ENCODE results near the gene YPEL5.
"Not testable (repeated sequence)": the region's sequence is repeated elsewhere in the genome, so short reads cannot be mapped to it uniquely, and the experiment has no call there.

The YPEL5 gene

DNA sequence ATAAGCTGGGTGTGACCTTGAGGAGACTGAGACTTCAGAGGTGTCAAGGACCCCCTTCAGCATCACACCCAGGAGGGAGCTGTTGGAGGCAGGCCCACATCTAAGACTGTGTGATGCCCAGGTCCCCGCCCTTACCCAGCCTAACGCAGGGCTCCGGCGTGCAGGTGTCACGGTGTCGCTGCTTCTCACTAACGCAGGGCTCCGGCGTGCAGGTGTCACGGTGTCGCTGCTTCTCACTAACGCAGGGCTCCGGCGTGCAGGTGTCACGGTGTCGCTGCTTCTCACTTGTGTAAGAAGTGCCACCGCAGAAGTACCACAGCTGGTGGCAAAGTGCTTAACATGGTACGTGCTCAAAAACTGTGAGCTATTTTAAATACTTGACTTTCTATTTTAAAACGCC, 35.6 kb upstream of the YPEL5 start:
- not testable (repeated sequence) for H3K4me3 ChIP-seq (ENCODE audit: low read depth in 1 of 2, low read length in 2 of 2); H3K27ac ChIP-seq (ENCODE audit: low read depth, low read length); H3K27me3 ChIP-seq (ENCODE audit: control insufficient read depth in 1 of 2, insufficient read depth in 2 of 2, low read length in 2 of 2); H3K4me1 ChIP-seq (ENCODE audit: insufficient read depth, low read length); H3K9me3 ChIP-seq (ENCODE audit: low read length); H3K36me3 ChIP-seq (ENCODE audit: insufficient read depth, low read length); H3K9ac ChIP-seq (ENCODE audit: low read length)

DNA sequence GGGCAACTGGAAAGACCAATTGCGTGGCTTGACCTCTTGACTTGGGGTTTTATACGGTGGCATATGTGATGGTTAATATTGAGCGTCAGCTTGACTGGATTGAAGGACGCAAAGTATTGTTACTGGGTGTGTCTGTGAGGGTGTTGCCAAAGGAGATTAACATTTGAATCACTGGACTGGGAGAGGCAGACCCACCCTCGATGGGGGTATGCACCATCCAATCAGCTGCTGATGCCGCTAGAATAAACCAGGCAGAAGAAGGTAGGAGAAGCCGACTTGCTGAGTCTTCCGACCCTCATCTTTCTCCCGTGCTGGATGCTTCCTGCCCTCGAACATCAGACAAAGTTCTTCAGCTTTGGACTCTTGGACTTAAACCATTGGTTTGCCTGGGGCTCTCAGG, 34.2 kb upstream of the YPEL5 start:
- Histone ChIP-seq H3K4me3 (ENCODE audit: low read depth in 1 of 2, low read length in 2 of 2) (no peak overlapping the region), H3K9me3 (ENCODE audit: low read length) (no peaks in the 10 kb centered on the region), H3K27me3 (ENCODE audit: control insufficient read depth in 1 of 2, insufficient read depth in 2 of 2, low read length in 2 of 2) (no peaks in the 10 kb centered on the region), H3K9ac (ENCODE audit: low read length) (no peak overlapping the region), H3K36me3 (ENCODE audit: insufficient read depth, low read length) (no peaks in the 10 kb centered on the region), H3K27ac (ENCODE audit: low read depth, low read length) (no peak overlapping the region), H3K4me1 (ENCODE audit: insufficient read depth, low read length) (peaks cover 6% of the 10 kb centered on the region)

DNA sequence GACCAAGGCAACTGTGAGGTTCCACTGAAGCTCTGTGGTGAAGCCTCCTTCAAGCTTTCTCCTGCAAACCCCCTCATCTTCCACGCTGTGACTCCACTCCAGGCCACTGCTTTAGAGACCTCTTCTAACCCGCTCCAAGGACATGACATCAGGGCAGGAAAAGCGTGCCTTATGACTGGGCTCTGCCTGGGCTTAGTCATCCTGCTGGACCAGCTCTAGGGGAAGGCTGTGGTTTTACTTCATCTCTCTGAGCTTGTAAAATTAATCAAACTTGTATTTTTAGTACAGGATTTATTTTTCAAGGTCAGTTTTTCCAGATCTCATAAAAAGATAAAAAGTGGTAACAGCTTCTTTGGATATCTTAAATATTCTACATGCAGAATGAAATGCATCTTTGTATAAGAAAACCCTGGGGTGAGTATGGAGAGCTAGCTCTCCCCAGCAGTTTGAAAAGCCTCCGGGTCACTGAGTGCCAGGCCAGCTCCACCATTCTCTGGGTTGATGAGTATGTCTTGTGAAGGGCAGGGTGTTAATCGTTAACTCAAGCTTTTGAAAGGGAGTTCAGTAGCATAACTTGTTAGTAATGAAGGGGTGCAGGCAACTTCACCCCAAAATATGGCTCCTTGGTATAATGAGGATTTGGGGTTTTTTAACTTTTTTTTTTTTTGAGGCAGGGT, 33.1 kb upstream of the YPEL5 start:
- H3K27ac ChIP-seq (ENCODE audit: low read depth, low read length): no peak overlapping the region
- no peak overlapping the region for H3K9ac ChIP-seq (ENCODE audit: low read length)
- H3K9me3 ChIP-seq (ENCODE audit: low read length): no peaks in the 10 kb centered on the region
- H3K27me3 ChIP-seq (ENCODE audit: control insufficient read depth in 1 of 2, insufficient read depth in 2 of 2, low read length in 2 of 2): no peaks in the 10 kb centered on the region
- H3K4me3 ChIP-seq (ENCODE audit: low read depth in 1 of 2, low read length in 2 of 2): no peak overlapping the region
- H3K36me3 ChIP-seq (ENCODE audit: insufficient read depth, low read length): no peaks in the 10 kb centered on the region
- peaks cover 6% of the 10 kb centered on the region for H3K4me1 ChIP-seq (ENCODE audit: insufficient read depth, low read length)

DNA sequence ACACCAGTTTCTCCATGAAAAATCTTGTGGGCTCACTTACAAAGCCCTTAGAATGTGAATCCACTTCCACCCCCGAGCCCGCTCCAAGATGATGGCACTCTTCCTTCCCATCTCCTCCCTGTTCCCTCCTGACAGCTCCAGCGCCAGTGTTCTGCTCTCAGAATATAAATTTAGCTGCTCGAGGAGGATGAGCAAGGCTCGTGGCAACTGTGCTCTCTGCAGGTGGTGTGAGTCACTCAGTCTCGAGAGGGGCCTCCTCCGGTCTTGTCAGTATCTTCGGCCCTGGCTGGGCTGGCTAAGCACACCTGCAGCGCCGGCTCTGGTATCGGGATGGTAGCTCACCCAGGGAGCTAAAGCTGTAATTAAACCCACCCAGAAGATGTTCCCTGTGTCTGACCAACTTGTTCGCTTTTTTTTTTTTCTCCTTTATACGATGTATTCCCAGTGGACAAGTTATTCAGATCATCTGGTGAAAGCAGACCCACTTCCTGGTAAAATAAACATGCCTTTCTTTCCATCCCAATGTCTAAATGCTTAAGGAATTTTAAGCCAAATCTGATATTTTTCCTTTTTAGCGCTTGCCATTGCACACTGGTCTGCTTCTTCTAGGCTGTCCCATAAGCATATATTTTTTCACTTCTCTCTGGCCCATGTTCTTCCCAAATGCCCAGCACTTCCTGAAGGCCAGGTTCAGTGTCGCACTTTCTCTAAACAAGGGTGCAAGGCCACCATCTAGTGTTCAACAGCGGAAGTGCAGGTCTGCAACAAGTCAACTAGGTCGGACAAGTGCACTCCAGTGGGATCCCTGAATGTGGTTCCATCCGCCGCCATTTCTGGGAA, 31.4 kb upstream of the YPEL5 start:
- H3K4me1 ChIP-seq (ENCODE audit: insufficient read depth, low read length): peaks cover 6% of the 10 kb centered on the region
- no peak overlapping the region for H3K27ac ChIP-seq (ENCODE audit: low read depth, low read length)
- H3K4me3 ChIP-seq (ENCODE audit: low read depth in 1 of 2, low read length in 2 of 2): no peak overlapping the region
- no peaks in the 10 kb centered on the region for H3K27me3 ChIP-seq (ENCODE audit: control insufficient read depth in 1 of 2, insufficient read depth in 2 of 2, low read length in 2 of 2)
- no peaks in the 10 kb centered on the region for H3K36me3 ChIP-seq (ENCODE audit: insufficient read depth, low read length)
- H3K9me3 ChIP-seq (ENCODE audit: low read length): no peaks in the 10 kb centered on the region
- H3K9ac ChIP-seq (ENCODE audit: low read length): no peak overlapping the region

DNA sequence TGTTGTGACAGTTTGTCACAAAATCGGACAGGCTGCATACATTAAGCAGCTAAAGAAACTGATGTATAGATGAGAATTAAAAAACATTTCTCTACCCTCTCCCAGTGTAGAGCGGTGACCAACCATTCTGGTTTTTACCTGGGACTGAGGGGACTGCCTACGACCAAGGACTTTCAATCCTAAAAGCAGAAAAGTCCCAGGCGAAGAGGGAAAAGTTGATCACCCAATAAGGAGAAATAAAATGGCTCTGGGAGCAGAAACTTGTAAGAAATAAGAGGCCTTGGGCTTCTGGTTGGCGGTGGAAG, 30.9 kb upstream of the YPEL5 start:
- Histone ChIP-seq H3K27ac (ENCODE audit: low read depth, low read length) (no peak overlapping the region), H3K4me3 (ENCODE audit: low read depth in 1 of 2, low read length in 2 of 2) (no peak overlapping the region), H3K4me1 (ENCODE audit: insufficient read depth, low read length) (peaks cover 6% of the 10 kb centered on the region), H3K36me3 (ENCODE audit: insufficient read depth, low read length) (no peaks in the 10 kb centered on the region), H3K9ac (ENCODE audit: low read length) (no peak overlapping the region), H3K9me3 (ENCODE audit: low read length) (no peaks in the 10 kb centered on the region), H3K27me3 (ENCODE audit: control insufficient read depth in 1 of 2, insufficient read depth in 2 of 2, low read length in 2 of 2) (no peaks in the 10 kb centered on the region)

DNA sequence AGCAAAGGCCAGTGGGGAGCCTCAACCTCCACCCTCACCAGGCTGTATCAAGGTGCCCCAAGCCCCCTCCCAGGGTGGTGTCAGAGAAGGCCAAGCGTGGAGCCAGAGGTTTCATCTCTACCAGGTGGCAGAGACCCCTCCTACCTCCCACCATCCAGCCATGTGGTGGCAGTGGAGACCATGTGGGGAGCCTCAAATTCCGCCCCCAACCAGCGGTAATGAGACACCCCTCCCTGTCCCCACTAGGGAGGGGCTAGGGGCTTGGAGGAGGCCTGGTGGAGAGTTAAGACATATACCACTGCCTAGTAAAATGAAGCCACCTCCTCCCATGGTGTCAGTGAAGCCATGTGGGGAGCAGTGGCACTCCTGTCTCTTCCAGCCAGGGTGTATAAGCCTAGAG, 24.4 kb upstream of the YPEL5 start:
- Histone ChIP-seq H3K4me1 (ENCODE audit: insufficient read depth, low read length) (no peaks in the 10 kb centered on the region), H3K27ac (ENCODE audit: low read depth, low read length) (no peak overlapping the region), H3K27me3 (ENCODE audit: control insufficient read depth in 1 of 2, insufficient read depth in 2 of 2, low read length in 2 of 2) (no peaks in the 10 kb centered on the region), H3K36me3 (ENCODE audit: insufficient read depth, low read length) (no peaks in the 10 kb centered on the region), H3K9me3 (ENCODE audit: low read length) (no peaks in the 10 kb centered on the region), H3K9ac (ENCODE audit: low read length) (no peak overlapping the region), H3K4me3 (ENCODE audit: low read depth in 1 of 2, low read length in 2 of 2) (no peak overlapping the region)

DNA sequence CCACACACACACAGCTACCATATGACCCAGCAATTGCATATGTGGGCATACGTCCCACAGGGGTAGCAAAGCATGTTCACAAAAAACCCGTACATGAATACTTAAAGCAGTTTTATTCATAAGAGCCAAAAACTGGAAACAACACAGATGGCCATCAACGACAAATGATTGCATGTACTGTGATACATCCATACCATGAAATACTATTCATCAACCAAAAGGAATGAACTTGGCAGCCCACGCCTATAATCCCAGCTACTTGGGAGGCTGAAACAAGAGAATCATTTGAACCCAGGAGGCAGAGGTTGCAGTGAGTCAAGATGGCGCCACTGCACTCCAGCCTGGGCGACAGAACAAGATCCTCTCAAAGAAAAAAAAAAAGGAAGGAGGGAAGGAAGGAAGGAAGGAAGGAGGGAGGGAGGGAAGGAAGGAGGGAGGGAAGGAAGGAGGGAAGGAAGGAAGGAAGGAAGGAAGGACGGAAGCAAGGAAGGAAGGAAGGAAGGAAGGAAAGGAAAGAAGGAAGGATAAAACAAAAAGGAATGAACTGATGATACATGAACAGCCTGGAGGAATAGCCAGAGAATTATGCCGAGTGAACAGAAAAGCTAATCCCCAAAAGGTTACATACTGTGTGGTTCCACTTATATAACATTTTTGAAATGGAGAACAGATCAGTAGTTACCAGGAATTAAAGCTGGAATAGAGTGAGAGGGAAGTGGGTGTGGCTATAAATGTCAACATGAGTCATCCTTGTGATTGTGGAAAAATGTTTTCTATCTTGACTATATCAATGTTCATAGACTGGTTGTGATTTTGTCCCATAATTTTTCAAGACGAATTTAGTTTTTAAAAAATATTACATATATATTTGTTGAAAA, 19.6 kb upstream of the YPEL5 start:
- Histone ChIP-seq H3K4me1 (ENCODE audit: insufficient read depth, low read length) (no peaks in the 10 kb centered on the region), H3K27me3 (ENCODE audit: control insufficient read depth in 1 of 2, insufficient read depth in 2 of 2, low read length in 2 of 2) (no peaks in the 10 kb centered on the region)

DNA sequence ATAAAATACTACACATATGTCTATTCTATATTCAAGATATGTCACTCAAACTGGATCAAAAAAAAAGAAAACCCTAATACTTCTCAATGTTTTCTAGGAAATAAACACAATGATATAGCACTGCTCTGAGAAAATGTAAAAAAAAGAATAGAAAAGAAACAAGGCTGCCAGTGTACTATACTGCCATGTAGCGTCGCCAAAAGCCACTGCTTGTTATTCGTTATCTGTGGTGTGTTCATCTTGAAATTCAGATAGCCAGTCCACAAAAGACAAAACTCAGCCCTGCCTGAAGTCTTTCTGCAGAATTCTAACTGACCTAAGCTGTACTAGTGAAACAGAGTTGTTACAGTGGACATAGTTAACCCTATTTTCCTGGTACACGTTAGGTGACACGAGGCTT, 12.2 kb upstream of the YPEL5 start:
- H3K4me1 ChIP-seq (ENCODE audit: insufficient read depth, low read length): no peaks in the 10 kb centered on the region
- H3K9me3 ChIP-seq (ENCODE audit: low read length): no peaks in the 10 kb centered on the region
- H3K27me3 ChIP-seq (ENCODE audit: control insufficient read depth in 1 of 2, insufficient read depth in 2 of 2, low read length in 2 of 2): no peaks in the 10 kb centered on the region
- H3K27ac ChIP-seq (ENCODE audit: low read depth, low read length): no peak overlapping the region
- H3K4me3 ChIP-seq (ENCODE audit: low read depth in 1 of 2, low read length in 2 of 2): no peak overlapping the region
- H3K9ac ChIP-seq (ENCODE audit: low read length): no peak overlapping the region
- no peaks in the 10 kb centered on the region for H3K36me3 ChIP-seq (ENCODE audit: insufficient read depth, low read length)

More for the DNA sequence above, 19.6 kb upstream of the YPEL5 start:
- Histone ChIP-seq H3K4me3 (ENCODE audit: low read depth in 1 of 2, low read length in 2 of 2) (no peak overlapping the region), H3K36me3 (ENCODE audit: insufficient read depth, low read length) (no peaks in the 10 kb centered on the region), H3K27ac (ENCODE audit: low read depth, low read length) (no peak overlapping the region), H3K9ac (ENCODE audit: low read length) (no peak overlapping the region), H3K9me3 (ENCODE audit: low read length) (no peaks in the 10 kb centered on the region)

DNA sequence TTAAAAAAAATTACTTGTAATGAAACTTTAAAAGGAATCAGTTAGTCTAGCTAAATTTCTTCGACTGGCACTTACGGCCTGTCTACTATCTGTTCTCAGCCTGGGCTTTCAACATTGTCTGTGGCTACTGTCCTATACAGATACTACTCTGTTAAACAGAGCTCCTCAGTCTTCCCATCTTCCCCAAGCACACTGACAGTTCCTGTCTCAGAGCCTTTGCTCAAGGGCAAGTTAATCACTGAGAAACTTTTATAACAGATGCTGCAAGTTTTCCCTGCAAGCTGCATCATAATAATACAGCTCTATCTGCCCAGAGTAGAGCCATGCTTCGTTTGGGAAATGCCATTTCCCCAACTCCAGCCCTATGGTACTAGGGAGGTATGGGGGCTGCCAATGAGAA, 11.3 kb upstream of the YPEL5 start:
- H3K36me3 ChIP-seq (ENCODE audit: insufficient read depth, low read length): no peaks in the 10 kb centered on the region
- H3K4me1 ChIP-seq (ENCODE audit: insufficient read depth, low read length): no peaks in the 10 kb centered on the region
- no peaks in the 10 kb centered on the region for H3K9me3 ChIP-seq (ENCODE audit: low read length)
- H3K27ac ChIP-seq (ENCODE audit: low read depth, low read length): no peak overlapping the region
- H3K9ac ChIP-seq (ENCODE audit: low read length): no peak overlapping the region
- H3K27me3 ChIP-seq (ENCODE audit: control insufficient read depth in 1 of 2, insufficient read depth in 2 of 2, low read length in 2 of 2): no peaks in the 10 kb centered on the region
- no peak overlapping the region for H3K4me3 ChIP-seq (ENCODE audit: low read depth in 1 of 2, low read length in 2 of 2)

DNA sequence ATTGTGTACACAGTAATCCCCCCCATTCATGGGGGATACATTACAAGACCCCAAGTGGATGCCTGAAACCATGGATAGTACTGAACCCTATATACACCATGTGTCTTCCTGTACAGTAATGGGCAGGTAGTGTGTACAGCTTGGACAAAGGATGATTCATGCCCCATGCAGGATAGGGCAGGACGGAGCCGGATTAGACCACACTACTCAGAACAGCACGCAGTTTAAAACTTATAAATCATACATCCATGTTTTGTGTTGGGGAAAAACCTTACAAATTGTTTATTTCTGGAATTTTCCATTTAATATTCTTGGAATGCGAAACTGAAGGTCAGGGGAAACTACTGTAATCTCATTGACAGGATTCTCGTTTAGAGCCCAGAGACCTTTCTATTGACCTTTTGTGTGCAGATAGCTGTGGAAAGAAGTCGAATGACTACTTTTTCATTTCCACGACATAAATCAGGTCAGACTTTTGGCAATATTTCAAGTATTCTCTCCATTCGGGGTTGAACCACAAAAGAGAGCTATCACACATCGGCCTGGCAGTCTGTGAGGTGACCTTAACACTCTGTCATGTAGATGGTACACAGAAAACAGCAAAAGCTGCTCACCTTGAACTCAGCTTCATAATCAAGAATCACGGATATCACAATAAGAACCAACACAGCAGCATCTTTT, 9.9 kb upstream of the YPEL5 start:
- no peaks in the 10 kb centered on the region for H3K27me3 ChIP-seq (ENCODE audit: control insufficient read depth in 1 of 2, insufficient read depth in 2 of 2, low read length in 2 of 2)
- no peak overlapping the region for H3K27ac ChIP-seq (ENCODE audit: low read depth, low read length)
- H3K4me3 ChIP-seq (ENCODE audit: low read depth in 1 of 2, low read length in 2 of 2): no peak overlapping the region
- no peaks in the 10 kb centered on the region for H3K4me1 ChIP-seq (ENCODE audit: insufficient read depth, low read length)
- H3K9me3 ChIP-seq (ENCODE audit: low read length): no peaks in the 10 kb centered on the region
- no peak overlapping the region for H3K9ac ChIP-seq (ENCODE audit: low read length)
- H3K36me3 ChIP-seq (ENCODE audit: insufficient read depth, low read length): no peaks in the 10 kb centered on the region
